Endothelial cell of umbilical vein (primary cell): ENCODE data around the gene OCA2. TPM values are rescaled to one million over a fixed set of nuclear protein-coding genes. Genes with fewer than 3 reads are reported as not detected.

Experiments
- BruUV-seq: library from RNA; stranded (reverse); fragments of 400-500 nt; replicated peaks from 2 replicates; lab custom pipeline; 2021; lab: Mats Ljungman, UMichigan
- CTCF ChIA-PET: fragments of 300-600, 350-600 bp; sonication (Branson Sonifier 250); formaldehyde crosslinking; loops from one replicate; lab custom pipeline; 2021; ENCODE audit warnings: antibody characterized with exemption, inconsistent platforms; lab: Charles Lee
- POLR2A ChIA-PET: fragments of 300-600, 350-600 bp; sonication (Branson Sonifier 250); formaldehyde crosslinking; loops from one replicate; lab custom pipeline; 2021; ENCODE audit warnings: antibody characterized with exemption, inconsistent platforms; lab: Charles Lee
- DNase-seq: peaks from one replicate; pipeline ENCODE4 v3.0.0-alpha.2; 2011; ENCODE audit warnings: low read depth, low spot score
- FAIRE-seq: peaks from 2 replicates; lab custom pipeline; 2011; peaks lifted over from hg19 to GRCh38; lab: Jason Lieb, UNC
- H2AFZ ChIP-seq: 2 replicates; pipeline ENCODE4 v1.6.0; 2012; ENCODE audit warnings: low read depth, low read length, control low read depth, inconsistent platforms
- H3K27ac ChIP-seq: 2 replicates; pipeline ENCODE4 v1.5.1; 2011; ENCODE audit warnings: low read depth, mild to moderate bottlenecking, control low read depth, low read length, moderate library complexity; ENCODE audit not compliant: insufficient read depth
- H3K27me3 ChIP-seq, 2 experiments: 2 replicates each; pipeline versions ENCODE4 v1.6.0 to v1.6.1; 2011; ENCODE audit warnings: low read length in 2 of 2, mixed read lengths in 1 of 2; ENCODE audit not compliant: control insufficient read depth in 2 of 2, insufficient read depth in 2 of 2
- H3K36me3 ChIP-seq, 2 experiments: 2 replicates in 1 of 2; 3 replicates in 1 of 2; pipeline ENCODE4 v1.5.1; 2011; ENCODE audit warnings: low read length in 2 of 2, mild to moderate bottlenecking in 1 of 2, moderate library complexity in 1 of 2; ENCODE audit not compliant: control insufficient read depth in 2 of 2, insufficient read depth in 2 of 2; ENCODE audit errors: extremely low read depth in 1 of 2
- H3K4me1 ChIP-seq: 3 replicates; pipeline ENCODE4 v1.5.1; 2011; ENCODE audit warnings: mild to moderate bottlenecking, low read length; ENCODE audit not compliant: control insufficient read depth, insufficient read depth; ENCODE audit errors: extremely low read depth
- H3K4me2 ChIP-seq: 2 replicates; pipeline ENCODE4 v1.6.1; 2011; ENCODE audit warnings: low read length, control low read depth, mixed read lengths; ENCODE audit not compliant: insufficient read depth
- H3K4me3 ChIP-seq, 3 experiments: fragments of 200-600 bp in 1 of 3; sonication (generic), shearing (Covaris generic) in 1 of 3; replicated peaks in 1 of 3; 2 replicates each; pipeline ENCODE4 v1.5.1; 2011 to 2016; ENCODE audit warnings: control low read depth in 3 of 3, low read length in 3 of 3, mild to moderate bottlenecking in 2 of 3, inconsistent platforms in 1 of 3, low read depth in 1 of 3, moderate library complexity in 1 of 3; ENCODE audit not compliant: insufficient read depth in 1 of 3
- H3K79me2 ChIP-seq: 2 replicates; pipeline ENCODE4 v1.6.0; 2012; ENCODE audit warnings: low read length, inconsistent platforms; ENCODE audit not compliant: control insufficient read depth, insufficient read depth
- H3K9ac ChIP-seq: replicated peaks from 2 replicates; pipeline ENCODE3; 2011; ENCODE audit warnings: low read length, control low read depth; ENCODE audit not compliant: insufficient read depth; ENCODE audit errors: extremely low read depth
- H3K9me1 ChIP-seq: replicated peaks from 3 replicates; pipeline ENCODE4 v1.6.0; 2011; ENCODE audit warnings: mild to moderate bottlenecking, low read length; ENCODE audit not compliant: control insufficient read depth, insufficient read depth; ENCODE audit errors: extremely low read depth
- H3K9me3 ChIP-seq: replicated peaks from 2 replicates; pipeline ENCODE4 v1.5.1; 2012; ENCODE audit warnings: low read length, inconsistent platforms; ENCODE audit not compliant: control insufficient read depth, insufficient read depth
- H4K20me1 ChIP-seq: replicated peaks from 2 replicates; pipeline ENCODE3; 2011; ENCODE audit warnings: mild to moderate bottlenecking, low read length; ENCODE audit not compliant: control insufficient read depth, insufficient read depth; ENCODE audit errors: extremely low read depth
- CTCF ChIP-seq, 2 donors: IDR thresholded peaks; 1 replicate in 1 of 2; 2 replicates in 1 of 2; pipeline ENCODE4 v1.5.1; 2011; ENCODE audit warnings: low read length in 2 of 2, mild to moderate bottlenecking in 2 of 2, moderate library complexity in 2 of 2, control low read depth in 1 of 2, inconsistent platforms in 1 of 2, low read depth in 1 of 2; ENCODE audit not compliant: insufficient read depth in 1 of 2; ENCODE audit errors: extremely low read depth in 1 of 2
- EZH2 ChIP-seq: IDR thresholded peaks from 2 replicates; pipeline ENCODE4 v1.6.1; 2012; ENCODE audit warnings: borderline replicate concordance, low read depth, mild to moderate bottlenecking, moderate library complexity, low read length, inconsistent platforms; ENCODE audit not compliant: severe bottlenecking
- FOS ChIP-seq: IDR thresholded peaks from 2 replicates; pipeline ENCODE4 v1.6.1; 2011; ENCODE audit warnings: mild to moderate bottlenecking, low read length, moderate library complexity, borderline replicate concordance; ENCODE audit not compliant: insufficient read depth
- GATA2 ChIP-seq: IDR thresholded peaks from 2 replicates; pipeline ENCODE4 v1.7.0; 2011; ENCODE audit warnings: low read depth, mild to moderate bottlenecking, moderate library complexity, mixed read lengths, low read length; ENCODE audit not compliant: insufficient read length, insufficient read depth
- JUN ChIP-seq: IDR thresholded peaks from 2 replicates; pipeline ENCODE4 v1.6.1; 2011; ENCODE audit warnings: borderline replicate concordance, low read depth; ENCODE audit not compliant: insufficient read length, insufficient read depth
- MAX ChIP-seq: IDR thresholded peaks from 2 replicates; pipeline ENCODE4 v1.6.1; 2011; ENCODE audit not compliant: insufficient read depth, insufficient read length
- MYC ChIP-seq: IDR thresholded peaks from one replicate; pipeline ENCODE4 v1.6.1; 2011; ENCODE audit warnings: mild to moderate bottlenecking, low read depth, low read length
- POLR2A ChIP-seq: IDR thresholded peaks from 2 replicates; pipeline ENCODE4 v1.6.1; 2012; ENCODE audit warnings: low read depth, mild to moderate bottlenecking, control low read depth, low read length
- POLR2AphosphoS5 ChIP-seq: IDR thresholded peaks from 2 replicates; pipeline ENCODE4 v1.6.1; 2012; ENCODE audit warnings: low read depth, mild to moderate bottlenecking, control low read depth, low read length, moderate library complexity; ENCODE audit not compliant: insufficient read depth
- dilution Hi-C: fragments of 300-500 bp; cut with MboI; formaldehyde crosslinking; loops from one replicate; pipeline ENCODE4 v1.15.0; 2019; ENCODE audit warnings: low sequenced_read_pairs; ENCODE audit not compliant: extremely low pct_ligation_motif_present
- intact Hi-C: fragments of 100-400 bp; cut with micrococcal nuclease; formaldehyde crosslinking; loops from one replicate; pipeline ENCODE4 v1.10.0; 2022
- polyA plus RNA-seq, 4 experiments: library from polyadenylated mRNA; depleted of rRNA in 3 of 4; stranded (reverse) in 3 of 4; unstranded in 1 of 4; fragments of >200 nt; gene quantifications; 2 replicates each; pipeline versions ENCODE4 v1.2.1 to v1.2.3, GENCODE V29; 2011 to 2012; ENCODE audit warnings: missing spikeins in 1 of 4
- total RNA-seq: library from RNA; stranded (reverse); gene quantifications from 2 replicates; pipeline ENCODE4 v1.2.3, GENCODE V29; 2021

OCA2 gene
- total and polyA plus RNA-seq, 2 donors (not counting 3 experiments of a cell fraction or from before 2014, with no cell fraction given), result not detected

- ChIA-PET POLR2A (no interaction called here), CTCF (no interaction called here)
- no peak for TF ChIP-seq MAX
- no peak for TF ChIP-seq JUN
- TF ChIP-seq POLR2A, result no peak
- no peak for TF ChIP-seq FOS
- no peak for TF ChIP-seq GATA2
- no peak for TF ChIP-seq EZH2
- no peak for TF ChIP-seq POLR2AphosphoS5
- TF ChIP-seq CTCF (IDR thresholded peaks at IDR 0.05; ENCODE audit: extremely low read depth in 1 of 2, insufficient read depth in 1 of 2, low read depth in 1 of 2, low read length in 2 of 2), result no peak
- TF ChIP-seq MYC, result no peak
- no peak overlapping the region for H3K4me2 ChIP-seq
- no peak for FAIRE-seq
- no peaks in the 10 kb centered on the region for H3K4me1 ChIP-seq
- H3K79me2 ChIP-seq, result no peaks in the 10 kb centered on the region
- intact Hi-C loops (no loop called here), dilution Hi-C loops (no loop called here)
- DNase-seq, result no peak
- H3K4me3 ChIP-seq, result no peak overlapping the region
- no peaks in the 10 kb centered on the region for H4K20me1 ChIP-seq
- H3K27me3 ChIP-seq, result no peaks in the 10 kb centered on the region
- H3K9me3 ChIP-seq, result peaks cover 5% of the 10 kb centered on the region
- H3K9me1 ChIP-seq, result no peaks in the 10 kb centered on the region
- BruUV-seq, result no TSS peak
- H3K9ac ChIP-seq, result no peak overlapping the region
- H3K27ac ChIP-seq, result no peak overlapping the region
- no peaks in the 10 kb centered on the region for H3K36me3 ChIP-seq
- no peak overlapping the region for H2AFZ ChIP-seq
Observed at GRCh38 chr15:27993544-27993943, 105.6 kb downstream of the OCA2 start.
